BE2C (cell line): ENCODE measurements around the gene INTS6L.
"Not testable (repeated sequence)": the region's sequence is repeated elsewhere in the genome, so short reads cannot be mapped to it uniquely, and the experiment has no call there.

Source experiments
- DNase-seq: peaks from one replicate; pipeline ENCODE4 v3.0.0-alpha.2; 2020
- H3K27me3 ChIP-seq: fragments of 250-450 bp; sonication (Bioruptor Pico); 2 replicates; pipeline ENCODE4 v1.5.1; 2020; ENCODE audit warnings: mild to moderate bottlenecking
- H3K36me3 ChIP-seq: fragments of 250-450 bp; sonication (Bioruptor Pico); 2 replicates; pipeline ENCODE4 v1.5.1; 2020; ENCODE audit warnings: mild to moderate bottlenecking
- H3K4me1 ChIP-seq: fragments of 250-450 bp; sonication (Bioruptor Pico); 2 replicates; pipeline ENCODE4 v1.5.1; 2020
- H3K4me3 ChIP-seq: 2 replicates; pipeline ENCODE4 v1.5.1; 2011; ENCODE audit warnings: low read depth, low read length
- H3K9me3 ChIP-seq: fragments of 250-450 bp; sonication (Bioruptor Pico); 2 replicates; pipeline ENCODE4 v1.5.1; 2020
- CTCF ChIP-seq: IDR thresholded peaks from 2 replicates; pipeline ENCODE4 v1.5.1; 2012; ENCODE audit warnings: mild to moderate bottlenecking, low read depth, low read length

The INTS6L gene

DNA sequence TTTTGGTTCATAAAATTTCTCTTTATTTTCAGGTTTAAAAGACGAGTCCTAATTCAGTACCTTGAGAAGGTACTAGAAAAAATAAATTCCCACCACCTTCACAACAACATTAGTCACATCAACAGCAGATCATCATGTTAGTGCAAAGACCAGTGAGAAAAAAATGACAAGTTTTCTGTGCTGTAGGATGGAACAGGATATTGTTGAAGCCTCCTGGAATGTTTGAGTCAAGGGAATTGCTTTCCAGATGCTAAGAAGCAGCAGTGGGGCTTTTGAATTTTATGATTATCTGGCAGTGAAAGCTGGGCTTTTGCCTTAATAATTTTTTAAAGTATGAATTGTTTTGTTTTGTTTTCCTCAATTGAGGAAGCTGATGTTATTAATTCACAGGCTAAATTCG is 61.0 kb downstream of the INTS6L start:
- no peak overlapping the region for H3K4me3 ChIP-seq
- H3K27me3 ChIP-seq = no peaks in the 10 kb centered on the region
- no peaks in the 10 kb centered on the region for H3K36me3 ChIP-seq
- no peak for DNase-seq
- no peak for TF ChIP-seq CTCF
- no peaks in the 10 kb centered on the region for H3K9me3 ChIP-seq
- no peaks in the 10 kb centered on the region for H3K4me1 ChIP-seq

DNA sequence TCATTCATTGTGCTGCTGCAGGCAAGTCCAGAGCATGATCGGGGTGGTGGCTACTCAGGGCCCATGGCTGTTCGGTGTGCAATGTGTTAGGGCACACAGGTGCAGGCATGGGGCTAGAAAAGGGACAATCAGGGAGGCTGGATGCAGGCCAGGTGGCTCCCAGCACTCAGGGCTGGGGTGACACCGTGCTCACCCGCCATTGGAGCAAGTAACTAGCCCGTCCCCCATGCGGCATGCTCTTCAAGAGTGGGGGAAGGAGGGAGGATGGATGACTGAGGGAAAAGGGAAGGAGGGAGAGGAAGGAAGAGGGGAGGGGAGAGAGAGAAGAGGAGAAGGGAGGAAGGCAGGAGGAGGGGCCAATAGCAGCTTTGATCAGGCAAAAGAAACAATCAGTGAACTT is 64.7 kb downstream of the INTS6L start:
- no peaks in the 10 kb centered on the region for H3K4me1 ChIP-seq
- no peak for TF ChIP-seq CTCF
- DNase-seq = no peak
- no peak overlapping the region for H3K4me3 ChIP-seq
- no peaks in the 10 kb centered on the region for H3K9me3 ChIP-seq
- no peaks in the 10 kb centered on the region for H3K27me3 ChIP-seq
- no peaks in the 10 kb centered on the region for H3K36me3 ChIP-seq

DNA sequence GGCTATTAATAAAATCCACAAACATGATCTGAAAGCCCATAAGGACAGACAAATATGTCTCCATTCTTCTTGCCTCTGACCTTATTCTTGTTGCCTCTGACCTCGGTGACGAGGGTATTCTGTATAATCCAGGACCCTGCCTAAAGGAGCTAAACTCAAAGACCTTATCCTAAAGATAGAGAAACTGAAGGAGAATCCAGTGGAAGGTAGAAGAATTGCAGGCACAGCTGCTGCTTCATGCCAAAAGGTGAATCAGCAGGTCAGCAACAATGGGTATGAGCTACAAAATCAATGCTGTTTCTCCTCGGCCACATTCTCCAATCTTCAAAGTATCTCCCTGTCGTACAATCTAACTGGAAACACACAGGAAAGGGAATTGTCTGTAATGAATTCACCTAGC is 71.4 kb downstream of the INTS6L start:
- no peak for DNase-seq
- TF ChIP-seq CTCF = no peak
- Histone ChIP-seq H3K9me3 (no peaks in the 10 kb centered on the region), H3K4me1 (no peaks in the 10 kb centered on the region), H3K27me3 (no peaks in the 10 kb centered on the region), H3K36me3 (no peaks in the 10 kb centered on the region), H3K4me3 (no peak overlapping the region)

- H3K4me3 ChIP-seq, H3K27me3 ChIP-seq, H3K4me1 ChIP-seq, H3K36me3 ChIP-seq, DNase-seq, H3K9me3 ChIP-seq: not testable (repeated sequence)
These were observed 73.6 kb downstream of the INTS6L start for GRCh38 chrX:135594049-135594448.

GRCh38 chrX:135594453-135594852 is 74.0 kb downstream of the INTS6L start:
- not testable (repeated sequence) for DNase-seq, H3K27me3 ChIP-seq, H3K36me3 ChIP-seq, H3K4me1 ChIP-seq, H3K4me3 ChIP-seq, H3K9me3 ChIP-seq

DNA sequence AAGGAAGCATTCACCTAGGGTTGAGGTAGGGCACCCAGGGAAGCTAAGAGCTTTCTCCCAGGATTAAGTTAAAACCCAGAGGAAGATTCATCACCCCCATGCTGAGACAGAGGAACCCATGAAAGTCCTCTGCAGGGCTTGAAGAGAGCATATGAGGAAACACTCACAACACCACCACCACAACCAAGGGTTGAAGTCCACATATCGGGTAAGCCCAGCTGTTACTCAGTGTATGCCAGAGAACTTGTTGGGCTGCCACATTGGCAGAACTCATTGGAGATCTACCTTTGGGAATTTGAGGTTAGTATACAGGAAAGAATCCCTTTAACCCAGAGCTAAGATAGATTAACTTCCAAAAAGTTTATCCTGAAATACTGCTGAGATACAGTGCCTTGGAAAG is 75.1 kb downstream of the INTS6L start:
- H3K27me3 ChIP-seq = no peaks in the 10 kb centered on the region
- DNase-seq = no peak
- no peaks in the 10 kb centered on the region for H3K36me3 ChIP-seq
- H3K4me3 ChIP-seq = no peak overlapping the region
- TF ChIP-seq CTCF = no peak
- no peaks in the 10 kb centered on the region for H3K4me1 ChIP-seq
- no peaks in the 10 kb centered on the region for H3K9me3 ChIP-seq

GRCh38 chrX:135596495-135596894 is 76.0 kb downstream of the INTS6L start:
- Histone ChIP-seq H3K4me1 (no peaks in the 10 kb centered on the region), H3K36me3 (no peaks in the 10 kb centered on the region), H3K27me3 (no peaks in the 10 kb centered on the region), H3K4me3 (no peak overlapping the region), H3K9me3 (no peaks in the 10 kb centered on the region)
- TF ChIP-seq CTCF = peak; percentile 79
- DNase-seq = peak; percentile 73
